Epithelial cell of esophagus (primary cell): Measurements from ENCODE around the gene HIC1.
A peak's percentile ranks its signal among the peaks of the same experiment; 100 is the strongest.

ENCODE experiments used
- DNase-seq: peaks from one replicate; pipeline ENCODE4 v3.0.0; 2010; ENCODE audit warnings: low read depth
- H3K4me3 ChIP-seq: 2 replicates; pipeline ENCODE4 v1.5.1; 2011; ENCODE audit warnings: mild to moderate bottlenecking, low read length, control low read depth
- TF ChIP-seq, protein P1 (sequence below): IDR thresholded peaks from 2 replicates; pipeline ENCODE4 v1.5.1; 2011; ENCODE audit warnings: low read depth, mild to moderate bottlenecking, low read length, control low read depth, inconsistent platforms; ENCODE audit not compliant: insufficient read depth; ENCODE audit errors: missing control alignments

Gene HIC1

GRCh38 chr17:2089021-2089422 is 34.1 kb downstream of the HIC1 start:
- TF ChIP-seq, protein P1, sequence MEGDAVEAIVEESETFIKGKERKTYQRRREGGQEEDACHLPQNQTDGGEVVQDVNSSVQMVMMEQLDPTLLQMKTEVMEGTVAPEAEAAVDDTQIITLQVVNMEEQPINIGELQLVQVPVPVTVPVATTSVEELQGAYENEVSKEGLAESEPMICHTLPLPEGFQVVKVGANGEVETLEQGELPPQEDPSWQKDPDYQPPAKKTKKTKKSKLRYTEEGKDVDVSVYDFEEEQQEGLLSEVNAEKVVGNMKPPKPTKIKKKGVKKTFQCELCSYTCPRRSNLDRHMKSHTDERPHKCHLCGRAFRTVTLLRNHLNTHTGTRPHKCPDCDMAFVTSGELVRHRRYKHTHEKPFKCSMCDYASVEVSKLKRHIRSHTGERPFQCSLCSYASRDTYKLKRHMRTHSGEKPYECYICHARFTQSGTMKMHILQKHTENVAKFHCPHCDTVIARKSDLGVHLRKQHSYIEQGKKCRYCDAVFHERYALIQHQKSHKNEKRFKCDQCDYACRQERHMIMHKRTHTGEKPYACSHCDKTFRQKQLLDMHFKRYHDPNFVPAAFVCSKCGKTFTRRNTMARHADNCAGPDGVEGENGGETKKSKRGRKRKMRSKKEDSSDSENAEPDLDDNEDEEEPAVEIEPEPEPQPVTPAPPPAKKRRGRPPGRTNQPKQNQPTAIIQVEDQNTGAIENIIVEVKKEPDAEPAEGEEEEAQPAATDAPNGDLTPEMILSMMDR = no peak
- DNase-seq = no peak
- no peak overlapping the region for H3K4me3 ChIP-seq

DNA sequence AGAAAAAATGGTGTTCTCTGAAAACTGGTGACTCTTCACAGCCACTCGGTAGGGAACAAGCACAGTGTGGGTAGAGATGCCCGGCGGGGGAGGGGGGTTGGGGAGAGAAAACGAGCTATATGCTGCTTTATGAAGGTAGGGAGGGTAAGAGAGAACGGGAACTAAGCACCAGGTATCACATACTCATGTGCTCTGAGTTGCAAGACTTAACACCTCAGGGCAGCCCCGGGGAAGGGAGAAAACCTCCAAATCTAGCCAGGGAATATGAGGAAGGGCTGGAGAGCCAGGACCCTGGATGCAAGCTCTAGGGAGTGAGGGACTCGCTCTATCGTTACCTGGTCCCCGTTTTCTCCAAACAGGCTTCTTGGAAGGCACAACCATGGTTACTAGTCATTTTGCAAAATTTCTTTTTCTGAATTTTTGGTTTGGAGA is 35.3 kb downstream of the HIC1 start:
- TF ChIP-seq, protein P1 = no peak
- H3K4me3 ChIP-seq = no peak overlapping the region
- no peak for DNase-seq

DNA sequence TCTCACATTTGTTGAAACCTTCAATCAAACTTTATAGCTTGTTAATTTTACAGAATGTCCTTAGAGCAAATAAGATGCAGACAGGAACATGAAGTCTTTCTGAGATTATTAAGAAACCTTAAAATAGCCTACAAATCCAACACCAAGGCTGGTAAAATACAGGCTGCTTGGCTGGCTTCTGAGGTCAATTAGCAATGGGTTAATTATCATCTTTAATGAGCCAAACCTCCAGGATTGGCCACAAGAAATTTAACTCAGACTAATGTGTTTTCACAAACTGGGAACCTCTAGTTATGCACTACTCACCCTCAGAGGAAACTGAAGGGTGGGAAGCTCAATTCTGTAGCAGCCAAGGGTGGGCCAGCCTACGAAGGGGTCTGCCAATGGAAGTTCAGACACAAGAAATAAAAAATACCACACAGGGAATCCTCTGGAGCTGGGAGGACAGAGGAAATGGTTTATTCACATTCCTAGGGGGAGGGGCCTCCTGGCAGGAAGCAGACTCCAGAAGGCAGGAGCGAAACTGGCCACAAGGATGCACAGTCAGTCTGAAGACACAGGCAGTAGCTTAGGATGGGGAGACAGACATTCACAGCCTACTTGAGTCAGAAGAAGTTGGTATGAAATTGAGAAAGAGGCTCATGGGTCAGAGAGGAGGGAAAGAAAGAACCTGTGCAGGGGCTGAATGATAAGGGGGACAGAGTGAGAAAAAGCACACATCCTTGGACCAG is 36.1 kb downstream of the HIC1 start:
- DNase-seq = peak; percentile 74
- no peak overlapping the region for H3K4me3 ChIP-seq
- TF ChIP-seq, protein P1 = peak; percentile 20

DNA sequence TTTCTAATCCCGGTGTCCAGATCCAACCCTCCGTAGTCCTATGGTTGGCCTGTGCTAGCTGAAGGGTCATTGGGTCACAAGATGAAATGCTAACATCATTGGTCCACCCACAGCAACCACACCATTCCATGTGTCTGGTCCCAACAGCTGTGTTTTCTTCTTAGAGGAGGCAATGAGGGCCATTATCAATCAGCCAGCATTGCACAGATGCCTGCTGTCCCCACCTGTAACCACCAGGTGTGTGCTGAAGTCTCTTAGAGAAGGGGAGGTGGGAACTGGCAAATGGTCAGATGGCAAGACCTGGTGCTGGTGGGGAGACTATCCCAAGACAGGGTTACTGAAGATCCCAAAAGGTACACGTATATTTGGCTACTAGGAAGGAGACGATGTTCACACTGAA is 37.4 kb downstream of the HIC1 start:
- no peak for DNase-seq
- no peak overlapping the region for H3K4me3 ChIP-seq
- TF ChIP-seq, protein P1 = no peak

DNA sequence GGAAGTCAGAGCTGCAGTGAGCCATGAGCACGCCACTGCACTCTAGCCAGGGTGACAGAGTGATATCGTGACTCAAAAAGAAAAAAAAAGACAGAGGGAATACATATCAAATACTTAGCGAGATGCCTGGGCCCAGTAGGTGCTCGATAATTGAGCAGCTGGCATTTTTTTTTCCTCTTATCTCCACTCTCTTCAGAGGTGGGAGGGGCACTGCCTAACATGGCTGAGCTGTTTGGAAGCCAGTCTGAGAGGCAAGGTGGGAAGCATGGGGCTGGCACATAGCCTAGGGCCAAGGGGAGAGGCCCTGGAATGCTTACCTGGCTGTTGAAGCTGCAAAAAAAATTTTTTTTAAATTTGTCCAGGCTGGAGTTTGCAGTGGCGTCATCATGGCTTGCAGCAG is 38.4 kb downstream of the HIC1 start:
- DNase-seq = peak; percentile 69
- TF ChIP-seq, protein P1 = no peak
- H3K4me3 ChIP-seq = no peak overlapping the region

DNA sequence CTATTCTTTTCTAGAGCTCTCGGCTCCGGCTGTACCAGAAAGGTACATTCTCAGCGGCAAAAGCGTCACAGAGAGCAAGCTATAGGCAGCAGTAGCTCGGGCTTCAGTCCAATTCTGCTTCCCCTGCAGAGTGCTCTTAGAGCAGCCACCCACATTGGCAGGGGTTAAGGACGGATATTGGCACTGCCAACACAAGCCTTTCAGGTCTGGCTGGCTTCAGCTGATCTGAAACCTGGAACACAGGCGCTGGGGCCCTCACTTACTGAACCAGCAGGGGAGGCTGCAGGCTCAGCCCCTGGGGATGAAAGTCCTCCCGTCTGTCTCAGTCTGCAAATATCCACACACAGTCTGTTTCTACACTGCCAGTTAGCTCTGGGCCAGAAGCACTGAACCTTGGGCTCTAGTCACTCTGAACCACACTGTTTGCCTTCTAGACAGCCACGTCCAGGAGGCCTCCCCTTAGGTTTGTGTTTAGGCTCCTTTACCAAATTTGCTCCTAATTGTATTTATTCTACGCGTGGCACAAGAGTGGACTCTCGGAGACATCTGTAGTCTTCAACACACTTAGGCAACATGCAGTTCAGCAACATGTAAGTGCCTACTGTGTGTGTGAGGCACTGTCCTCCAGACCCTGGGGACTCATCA is 40.1 kb downstream of the HIC1 start:
- no peak overlapping the region for H3K4me3 ChIP-seq
- peak; percentile 69 for DNase-seq
- TF ChIP-seq, protein P1 = peak; percentile 83
